ENCODE results near the gene TCP11L2. TPM values are rescaled to one million over a fixed set of nuclear protein-coding genes. Genes with fewer than 3 reads are reported as not detected.

The TCP11L2 gene
- 9.2 and 9.4 TPM in 2 replicates for total RNA-seq

DNA sequence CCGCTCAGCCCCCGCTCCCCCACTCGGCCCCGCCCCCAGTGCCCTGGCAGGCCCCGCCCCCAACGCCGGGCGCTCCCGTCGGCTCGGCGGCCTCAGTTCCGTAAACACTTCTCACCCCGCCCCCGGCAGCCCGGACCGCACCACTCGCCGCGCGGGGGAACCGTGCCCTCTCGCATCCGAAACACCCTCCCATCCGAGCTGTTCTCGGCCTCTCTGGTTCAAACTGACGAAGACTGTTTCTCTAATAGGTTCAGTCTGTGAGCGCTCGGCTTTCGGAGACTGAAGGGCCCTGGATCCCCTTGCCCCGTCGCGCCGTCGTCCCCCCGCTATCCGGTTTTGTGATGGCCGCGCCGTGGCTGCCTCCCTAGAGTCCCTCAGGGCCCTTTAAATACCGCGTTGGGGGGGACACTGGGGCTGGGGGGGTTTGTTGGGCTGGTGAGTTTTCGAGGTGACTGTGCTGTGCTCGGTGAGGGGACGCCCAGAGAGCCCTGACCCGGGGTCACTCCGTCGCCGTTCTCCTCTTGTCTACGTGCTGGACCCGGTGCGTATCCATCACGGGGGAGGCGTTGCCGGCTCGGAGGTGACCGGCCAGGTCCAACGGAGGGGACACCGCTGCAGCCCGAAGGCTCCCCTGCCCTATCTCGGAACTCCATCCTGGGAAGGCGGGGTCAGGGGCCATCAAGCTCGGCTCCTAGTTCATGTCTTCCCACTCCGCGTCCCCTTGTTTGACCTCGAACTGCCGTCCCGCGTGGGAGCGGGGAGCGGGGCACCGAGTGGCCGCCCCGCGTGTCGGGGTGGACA, at the start of gene TCP11L2:
TSS of gene TCP11L2 (plus strand) at position 333 of the 801 bp plus-strand sequence. CDS start 8,343 bp downstream, outside the sequence.

DNA sequence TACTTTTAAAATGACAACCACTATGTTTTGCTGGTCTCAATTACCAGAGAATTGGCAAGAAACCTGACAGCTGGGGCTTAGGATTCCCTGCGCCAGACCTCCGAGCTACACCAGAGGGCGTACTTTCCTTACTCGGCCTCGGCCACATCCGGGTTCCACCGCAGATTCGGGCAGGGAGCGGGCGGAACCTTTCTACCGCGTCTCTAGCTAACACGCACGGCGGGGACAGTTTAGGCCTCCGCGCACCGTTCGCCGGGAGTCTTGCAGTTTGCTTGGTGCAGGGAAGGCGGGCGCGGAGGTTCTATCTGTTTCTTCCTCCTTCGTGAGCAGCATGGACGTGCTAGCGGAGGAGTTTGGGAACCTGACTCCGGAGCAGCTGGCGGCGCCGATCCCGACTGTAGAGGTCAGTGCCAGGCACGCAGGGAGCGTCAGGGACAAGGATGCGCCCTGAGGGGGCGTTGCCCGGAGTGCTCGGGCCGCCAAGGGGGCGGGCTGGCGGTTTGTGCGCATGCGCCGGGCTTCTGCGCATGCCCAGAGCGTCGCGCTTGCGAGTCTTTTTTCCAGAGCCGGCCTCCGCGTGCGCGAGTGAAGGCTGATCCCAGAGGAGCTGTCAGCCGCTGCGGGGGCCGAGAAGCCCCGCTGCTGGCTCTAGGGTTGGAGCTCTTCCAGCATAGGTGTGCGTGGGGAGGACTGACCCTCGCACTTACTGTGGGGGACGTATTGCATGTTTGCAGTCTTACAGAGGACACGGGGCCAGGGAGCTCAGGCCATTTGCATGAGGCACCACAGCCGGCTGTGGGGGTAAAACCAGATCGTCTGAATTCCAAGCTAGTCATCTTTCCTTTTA, 55.2 kb downstream of the TCP11L2 start, which contains the start of gene POLR3B:
TSS of gene POLR3B (plus strand) at position 200 of the 847 bp plus-strand sequence. CDS start at position 332, 132 bp downstream.

Other genes starting within 250 kb of the TCP11L2 start
- gene NUAK1, start 163.8 kb upstream of the TCP11L2 start, total RNA-seq, result 60.5 and 61.3 TPM in 2 replicates
- gene CKAP4, start 54.7 kb upstream of the TCP11L2 start, total RNA-seq, result 158 and 168 TPM in 2 replicates
- 11.9 and 18.1 TPM in 2 replicates for gene POLR3B, start 55.0 kb downstream of the TCP11L2 start, total RNA-seq

Data from mammary microvascular endothelial cell (primary cell).